ENCODE results near the gene CLDN2.

- TF ChIP-seq CTCF (IDR thresholded peaks at IDR 0.05; ENCODE audit: low read length) (no peak), EZH2phosphoT487 (IDR thresholded peaks at IDR 0.05; ENCODE audit: low read length) (no peak)
Measured at GRCh38 chrX:106927700-106928099, 7.5 kb downstream of the CLDN2 start.

All from MM.1S (cell line).